ENCODE results near the gene RAP1GAP. TPM values are rescaled to one million over a fixed set of nuclear protein-coding genes. Genes with fewer than 3 reads are reported as not detected.
"Not testable (repeated sequence)": the region's sequence is repeated elsewhere in the genome, so short reads cannot be mapped to it uniquely, and the experiment has no call there.

Gene RAP1GAP
- total RNA-seq, 1 donor from 2014 or later, result 3.9 TPM

DNA sequence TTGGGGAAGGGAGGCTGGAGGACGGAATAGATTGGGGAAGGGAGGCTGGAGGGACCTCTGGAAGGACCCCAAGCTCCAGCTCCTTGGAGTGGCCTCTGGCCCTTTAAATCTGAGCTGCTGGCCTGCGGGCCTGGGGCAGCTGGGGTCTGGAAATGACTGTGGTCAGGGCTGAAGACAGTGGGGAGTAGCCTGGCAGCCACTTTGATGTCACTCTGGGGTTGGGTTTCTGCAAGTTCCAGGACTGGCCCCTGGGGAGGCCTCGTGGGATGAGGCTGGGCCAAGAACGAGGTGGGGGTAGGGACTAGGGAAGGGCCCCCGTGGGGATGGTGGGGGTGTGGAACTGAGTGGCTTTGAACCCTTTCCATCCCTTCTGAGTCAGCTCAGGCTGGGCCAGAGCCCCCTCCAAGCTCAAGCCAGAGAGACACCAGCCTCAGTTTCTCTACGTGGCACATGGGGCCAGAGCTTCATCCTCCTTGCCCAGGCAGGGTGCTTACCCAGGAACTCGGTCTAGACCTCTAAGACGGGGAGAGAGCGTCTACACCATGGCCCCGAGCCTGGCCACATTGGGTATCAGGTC is 100.3 kb downstream of the RAP1GAP start:
- no peak for DNase-seq

DNA sequence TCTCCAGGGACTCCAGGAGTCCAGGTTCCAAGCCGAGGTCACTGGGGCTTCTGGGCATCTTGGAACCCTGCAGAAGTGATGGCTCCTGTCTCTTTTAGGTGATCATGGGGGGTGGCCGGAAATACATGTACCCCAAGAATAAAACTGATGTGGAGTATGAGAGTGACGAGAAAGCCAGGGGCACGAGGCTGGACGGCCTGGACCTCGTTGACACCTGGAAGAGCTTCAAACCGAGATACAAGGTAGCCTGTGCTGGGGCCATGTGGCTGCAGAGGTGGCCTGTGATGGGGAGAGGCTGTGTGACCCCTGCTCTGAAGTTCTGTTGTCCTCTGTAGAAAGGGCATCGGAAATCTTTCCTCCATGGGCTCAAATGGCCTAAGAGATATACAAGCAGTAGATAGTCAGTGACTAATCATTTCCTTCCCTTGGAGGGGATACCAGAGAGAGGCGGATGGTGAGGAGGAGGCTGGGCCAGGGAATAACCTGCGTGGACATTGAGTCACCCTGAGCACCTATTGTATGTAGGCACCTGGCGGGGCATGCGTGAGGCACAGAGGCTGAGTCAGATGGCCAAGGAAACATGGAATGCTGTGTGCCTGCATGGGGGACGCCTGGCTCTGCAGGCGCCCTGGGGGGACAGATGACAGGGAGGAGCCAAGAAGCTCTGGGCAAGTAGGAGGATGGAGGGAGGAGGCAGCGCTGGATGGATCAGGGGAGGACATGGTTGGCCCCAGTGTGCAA is 101.0 kb downstream of the RAP1GAP start:
- DNase-seq, result no peak

DNA sequence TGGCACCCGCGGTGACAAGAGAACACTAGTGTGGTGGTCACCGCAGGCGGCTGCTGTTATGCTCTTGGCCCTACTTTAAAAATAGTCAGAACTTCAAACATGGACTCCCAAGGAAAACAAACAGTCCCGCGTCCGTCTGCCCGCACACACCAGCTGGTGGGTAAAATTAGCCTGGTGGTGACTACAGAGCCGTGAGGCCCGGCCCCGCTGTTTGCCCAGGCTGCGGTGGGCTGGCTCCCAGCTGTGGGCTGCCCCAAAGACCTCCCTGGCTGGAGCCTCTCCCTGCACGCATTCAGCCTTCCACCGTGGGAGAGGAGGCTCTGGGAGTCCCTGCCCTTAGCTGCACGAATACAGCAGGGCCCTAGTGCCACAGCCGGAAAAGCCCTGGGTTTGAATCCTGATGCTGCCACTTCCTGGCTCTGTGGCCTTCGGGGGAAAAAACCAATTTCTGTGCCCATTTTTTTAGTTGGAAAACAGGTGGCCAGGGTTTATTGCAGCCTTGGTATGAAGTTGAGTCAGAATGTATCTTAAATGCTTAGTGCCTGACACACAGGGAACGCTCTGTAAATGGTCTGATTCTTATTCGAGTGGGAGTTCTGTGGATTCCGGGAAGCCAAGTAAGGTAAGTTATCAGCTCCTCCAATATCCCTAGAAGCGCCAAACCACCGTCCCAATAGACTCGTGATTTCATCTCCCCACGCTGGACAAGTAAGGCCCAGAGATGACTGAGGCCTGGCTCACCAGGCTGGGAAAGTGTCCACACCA is 101.7 kb downstream of the RAP1GAP start:
- DNase-seq, result no peak

DNA sequence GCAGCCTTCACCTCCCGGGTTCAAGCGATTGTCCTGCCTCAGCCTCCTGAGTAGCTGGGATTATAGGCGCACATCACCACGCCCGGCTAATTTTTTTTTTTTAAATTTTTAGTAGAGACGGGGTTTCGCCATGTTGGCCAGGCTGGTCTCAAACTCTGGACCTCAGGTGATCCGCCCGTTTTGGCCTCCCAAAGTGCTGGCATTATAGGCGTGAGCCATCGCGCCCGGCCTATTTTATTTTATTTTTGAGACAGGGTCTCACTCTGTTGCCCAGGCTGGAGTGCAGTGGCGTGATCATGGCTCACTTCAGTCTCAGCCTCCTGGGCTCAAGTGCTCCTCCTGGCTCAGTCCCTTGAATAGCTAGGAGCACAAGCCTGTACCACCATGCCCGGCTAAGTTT is 102.8 kb downstream of the RAP1GAP start:
- not testable (repeated sequence) for DNase-seq

- DNase-seq, result no peak
These were observed 103.9 kb downstream of the RAP1GAP start for GRCh38 chr1:21565285-21565684.

DNA sequence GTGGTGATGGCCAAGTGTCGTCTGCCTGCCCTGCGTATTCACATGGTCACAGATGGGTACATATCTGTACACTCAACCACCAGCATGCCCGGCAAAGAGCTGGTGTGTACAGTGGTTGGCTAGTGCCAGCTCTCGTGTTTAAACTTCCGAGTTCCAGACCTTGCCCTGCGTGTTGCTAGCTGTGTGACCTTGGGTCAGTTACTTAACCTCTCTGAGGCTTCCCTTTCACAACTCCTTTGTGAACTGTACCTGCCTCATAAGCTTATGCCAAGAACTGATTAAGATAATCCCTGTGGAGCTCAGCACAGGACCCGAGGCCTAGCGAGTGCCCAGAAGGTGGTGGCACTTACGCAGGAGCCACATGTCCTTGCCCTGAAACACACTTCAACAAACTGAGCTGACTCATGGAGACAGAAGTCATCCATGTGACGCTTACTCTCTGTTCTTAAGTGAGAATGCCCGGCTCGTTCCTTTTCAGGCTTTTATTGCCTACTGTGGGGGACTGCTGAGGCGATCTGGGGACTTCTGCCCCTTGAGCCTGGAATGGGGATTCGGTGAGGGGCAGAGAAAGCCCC is 104.5 kb downstream of the RAP1GAP start:
- no peak for DNase-seq

- no peak for DNase-seq
These were observed 105.2 kb downstream of the RAP1GAP start for GRCh38 chr1:21563971-21564370.

GRCh38 chr1:21562896-21563295 is 106.3 kb downstream of the RAP1GAP start:
- DNase-seq, result no peak

GRCh38 chr1:21560916-21561638 is 108.1 kb downstream of the RAP1GAP start:
- DNase-seq, result no peak

GRCh38 chr1:21559788-21560567 is 109.2 kb downstream of the RAP1GAP start:
- DNase-seq, result no peak

GRCh38 chr1:21553116-21553926 is 115.8 kb downstream of the RAP1GAP start:
- no peak for DNase-seq

DNA sequence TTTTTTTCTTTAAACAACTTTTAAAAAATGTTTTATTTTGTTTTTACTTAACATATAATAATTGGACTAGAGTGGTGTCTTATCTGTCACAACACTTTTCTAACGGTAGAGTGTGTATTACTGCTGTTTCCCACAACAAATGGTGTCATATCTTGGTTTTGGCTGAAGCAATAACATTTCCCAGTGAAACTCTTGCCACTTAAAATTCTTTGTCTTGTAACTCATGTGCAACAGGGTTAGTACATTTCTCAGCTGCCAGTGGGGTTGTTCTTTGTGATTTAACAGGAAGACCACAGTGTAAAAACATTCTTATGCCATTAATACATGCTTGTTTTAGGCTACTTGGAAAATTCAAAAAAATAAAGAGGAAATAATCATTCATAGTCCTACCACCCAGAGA is 116.4 kb downstream of the RAP1GAP start:
- DNase-seq, result no peak

DNA sequence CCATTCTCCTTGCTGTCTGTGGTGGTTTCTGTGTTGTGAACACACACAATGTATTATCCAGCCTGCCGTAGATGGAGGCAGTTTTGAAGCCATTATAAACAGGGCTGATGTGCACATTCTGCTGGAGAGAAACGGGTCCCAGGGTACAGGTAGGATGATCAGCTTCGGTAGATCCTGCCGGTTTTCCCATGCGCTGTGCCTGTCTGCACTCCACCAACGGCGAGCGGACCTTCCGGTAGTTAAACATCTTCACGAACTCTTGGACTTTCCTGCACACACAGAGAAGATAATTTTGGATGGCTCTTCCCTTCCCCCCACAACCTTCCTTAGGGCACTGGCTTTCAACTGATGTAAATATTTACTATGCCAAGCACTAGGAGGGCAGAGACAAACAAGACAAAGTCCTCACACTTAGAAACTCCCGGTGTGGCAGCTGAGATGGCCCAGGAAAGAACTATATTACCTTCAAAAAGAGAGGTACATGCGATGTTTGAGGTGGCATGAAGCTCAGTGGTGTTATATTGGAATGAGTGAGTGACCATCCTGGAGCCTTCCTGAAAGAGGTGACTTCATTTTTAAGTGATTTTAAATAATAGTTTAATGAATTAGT is 118.2 kb downstream of the RAP1GAP start:
- DNase-seq, result no peak

DNA sequence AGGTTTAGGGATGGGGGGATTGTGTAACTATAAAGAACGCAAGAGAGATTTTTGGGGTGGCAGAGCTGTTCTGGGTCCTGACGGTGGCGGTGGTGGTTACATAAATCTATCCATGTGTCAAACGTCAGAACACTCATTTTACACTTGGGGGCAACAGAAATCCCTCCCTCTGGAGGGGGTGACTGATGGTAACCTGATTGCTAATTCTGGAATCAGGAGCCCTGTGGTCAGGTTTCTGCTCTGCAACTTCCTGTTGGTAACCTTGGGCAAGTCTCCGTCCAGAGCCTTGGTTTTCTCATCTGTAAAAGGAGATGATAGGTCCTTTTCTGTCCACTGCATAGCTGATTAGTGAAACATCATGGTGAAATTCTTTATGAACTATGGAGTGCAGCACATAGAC is 119.1 kb downstream of the RAP1GAP start:
- no peak for DNase-seq

GRCh38 chr1:21547876-21548275 is 121.3 kb downstream of the RAP1GAP start:
- no peak for DNase-seq

Other genes starting within 250 kb of the RAP1GAP start
- 14.4 TPM for gene NBPF3, start 229.2 kb downstream of the RAP1GAP start, total RNA-seq
- gene ALPL, start 159.9 kb downstream of the RAP1GAP start, total RNA-seq, result 4.0 TPM
- gene USP48, start 113.8 kb upstream of the RAP1GAP start, total RNA-seq, result 72.3 TPM
- gene LDLRAD2, start 142.9 kb upstream of the RAP1GAP start, total RNA-seq, result 0.10 TPM

Measured in skin of body (tissue), 2 donors.